NCI-H460 (cell line): ENCODE measurements around the gene RNF114. TPM values are rescaled to one million over a fixed set of nuclear protein-coding genes. Genes with fewer than 3 reads are reported as not detected.
"Not testable (repeated sequence)": the region's sequence is repeated elsewhere in the genome, so short reads cannot be mapped to it uniquely, and the experiment has no call there.

Source experiments
- DNase-seq: peaks from one replicate; pipeline ENCODE4 v3.0.0-alpha.2; 2016; ENCODE audit warnings: low read depth; ENCODE audit errors: extremely low read depth
- total RNA-seq: library from RNA; depleted of rRNA; stranded (reverse); fragments of >200 nt; shearing (Covaris generic); gene quantifications from 2 replicates; pipeline ENCODE4 v1.2.3, GENCODE V29; 2014

RNF114 gene
- total RNA-seq, 1 experiment from 2014 or later, result 48.5 TPM

GRCh38 chr20:49957089-49957938, 21.1 kb downstream of the RNF114 start:
- DNase-seq, result not testable (repeated sequence)

- DNase-seq, result no peak
These were observed 25.2 kb downstream of the RNF114 start for GRCh38 chr20:49961413-49961812.

- peak; percentile 36 for DNase-seq
These were observed 29.0 kb downstream of the RNF114 start for GRCh38 chr20:49964964-49965780.

- no peak for DNase-seq
These were observed 29.6 kb downstream of the RNF114 start for GRCh38 chr20:49965781-49966305.

- no peak for DNase-seq
These were observed 30.7 kb downstream of the RNF114 start for GRCh38 chr20:49966861-49967260.

- DNase-seq, result no peak
These were observed 33.0 kb downstream of the RNF114 start for GRCh38 chr20:49969234-49969633.

GRCh38 chr20:49969946-49970345, 33.7 kb downstream of the RNF114 start:
- DNase-seq, result no peak

- no peak for DNase-seq
These were observed 34.3 kb downstream of the RNF114 start for GRCh38 chr20:49970498-49970897.

GRCh38 chr20:49973981-49974380, 37.8 kb downstream of the RNF114 start:
- DNase-seq, result no peak

GRCh38 chr20:49976542-49976941, 40.3 kb downstream of the RNF114 start:
- no peak for DNase-seq

GRCh38 chr20:49977740-49978139, 41.5 kb downstream of the RNF114 start:
- DNase-seq, result not testable (repeated sequence)

GRCh38 chr20:49978685-49979029, 42.5 kb downstream of the RNF114 start:
- DNase-seq, result no peak

GRCh38 chr20:49979030-49979832, 43.0 kb downstream of the RNF114 start:
- DNase-seq, result peak; percentile 46

GRCh38 chr20:49980140-49981008, 44.2 kb downstream of the RNF114 start:
- DNase-seq, result no peak

GRCh38 chr20:49981218-49982071, 45.2 kb downstream of the RNF114 start:
- no peak for DNase-seq

- DNase-seq, result no peak
These were observed 45.8 kb downstream of the RNF114 start for GRCh38 chr20:49982072-49982345.

- peak; percentile 86 for DNase-seq
These were observed 46.3 kb downstream of the RNF114 start, which contains the start of gene SNAI1 for GRCh38 chr20:49982346-49983122. Gene SNAI1, plus strand, starts transcription at chr20:49982980. Its CDS starts 80 bp downstream, at chr20:49983060.
